Epithelial cell of proximal tubule (primary cell): Measurements from ENCODE around the gene KPNB1. TPM values are rescaled to one million over a fixed set of nuclear protein-coding genes. Genes with fewer than 3 reads are reported as not detected.

ENCODE experiments used
- DNase-seq: peaks from one replicate; pipeline ENCODE4 v3.0.0-alpha.2; 2011; ENCODE audit warnings: low read depth
- H3K4me3 ChIP-seq: 2 replicates; pipeline ENCODE4 v1.5.1; 2011; ENCODE audit warnings: low read depth, mild to moderate bottlenecking, low read length
- CTCF ChIP-seq: conservative IDR thresholded peaks from 2 replicates; pipeline ENCODE4 v1.5.1; 2012; ENCODE audit warnings: low read depth, mild to moderate bottlenecking, low read length
- total RNA-seq: library from RNA; depleted of rRNA; stranded (reverse); fragments of >200 nt; gene quantifications from 2 replicates; pipeline ENCODE4 v1.2.3, GENCODE V29; 2015

Gene KPNB1
- 392 and 428 TPM in 2 replicates for total RNA-seq

GRCh38 chr17:47649153-47649971 is at the start of gene KPNB1:
Gene KPNB1 (plus strand): TSS chr17:47649919. CDS start chr17:47650245, 326 bp downstream.
- peak within 1 kb of the TSS; percentile 86 for H3K4me3 ChIP-seq
- peak; percentile 97 for DNase-seq
- TF ChIP-seq CTCF: no peak

- DNase-seq: no peak
- no peak overlapping the region for H3K4me3 ChIP-seq
- TF ChIP-seq CTCF: no peak
Measured at GRCh38 chr17:47603830-47604597, 45.7 kb upstream of the KPNB1 start.

GRCh38 chr17:47604598-47604927 is 45.2 kb upstream of the KPNB1 start:
- DNase-seq: no peak
- H3K4me3 ChIP-seq: no peak overlapping the region
- TF ChIP-seq CTCF: no peak

GRCh38 chr17:47605011-47605410 is 44.7 kb upstream of the KPNB1 start:
- no peak for TF ChIP-seq CTCF
- no peak overlapping the region for H3K4me3 ChIP-seq
- DNase-seq: no peak

GRCh38 chr17:47607481-47607880 is 42.2 kb upstream of the KPNB1 start:
- DNase-seq: no peak
- TF ChIP-seq CTCF: no peak
- H3K4me3 ChIP-seq: no peak overlapping the region

GRCh38 chr17:47611372-47612350 is 38.1 kb upstream of the KPNB1 start:
- no peak for TF ChIP-seq CTCF
- no peak overlapping the region for H3K4me3 ChIP-seq
- no peak for DNase-seq
